Measurements from ENCODE around the gene KCNJ10.

GRCh38 chr1:159983681-159984080 lies 86.3 kb downstream of the KCNJ10 start:
- TF ChIP-seq SETDB1 (CRISPR knock-in tag; IDR thresholded peaks at IDR 0.05; ENCODE audit: borderline replicate concordance) (no peak), MAX (IDR thresholded peaks at IDR 0.05) (no peak), ZNF274 (CRISPR knock-in tag; IDR thresholded peaks at IDR 0.05) (no peak), ISL2 (CRISPR knock-in tag; IDR thresholded peaks at IDR 0.05) (no peak), MAFK (conservative IDR thresholded peaks at IDR 0.05 in 1 of 2, IDR thresholded peaks at IDR 0.05 in 1 of 2; ENCODE audit: low read length in 2 of 2) (no peak), FOXP1 (IDR thresholded peaks at IDR 0.05) (no peak), FOXP1 (CRISPR knock-in tag; IDR thresholded peaks at IDR 0.05) (no peak), ZNF850 (CRISPR knock-in tag; conservative IDR thresholded peaks at IDR 0.05) (no peak), MYC (CRISPR knock-in tag; IDR thresholded peaks at IDR 0.05; ENCODE audit: borderline replicate concordance) (no peak), BRCA1 (CRISPR knock-in tag; IDR thresholded peaks at IDR 0.05) (no peak), FOSL1 (CRISPR knock-in tag; IDR thresholded peaks at IDR 0.05; ENCODE audit: borderline replicate concordance) (no peak)
- TF ChIP-seq, protein P1, sequence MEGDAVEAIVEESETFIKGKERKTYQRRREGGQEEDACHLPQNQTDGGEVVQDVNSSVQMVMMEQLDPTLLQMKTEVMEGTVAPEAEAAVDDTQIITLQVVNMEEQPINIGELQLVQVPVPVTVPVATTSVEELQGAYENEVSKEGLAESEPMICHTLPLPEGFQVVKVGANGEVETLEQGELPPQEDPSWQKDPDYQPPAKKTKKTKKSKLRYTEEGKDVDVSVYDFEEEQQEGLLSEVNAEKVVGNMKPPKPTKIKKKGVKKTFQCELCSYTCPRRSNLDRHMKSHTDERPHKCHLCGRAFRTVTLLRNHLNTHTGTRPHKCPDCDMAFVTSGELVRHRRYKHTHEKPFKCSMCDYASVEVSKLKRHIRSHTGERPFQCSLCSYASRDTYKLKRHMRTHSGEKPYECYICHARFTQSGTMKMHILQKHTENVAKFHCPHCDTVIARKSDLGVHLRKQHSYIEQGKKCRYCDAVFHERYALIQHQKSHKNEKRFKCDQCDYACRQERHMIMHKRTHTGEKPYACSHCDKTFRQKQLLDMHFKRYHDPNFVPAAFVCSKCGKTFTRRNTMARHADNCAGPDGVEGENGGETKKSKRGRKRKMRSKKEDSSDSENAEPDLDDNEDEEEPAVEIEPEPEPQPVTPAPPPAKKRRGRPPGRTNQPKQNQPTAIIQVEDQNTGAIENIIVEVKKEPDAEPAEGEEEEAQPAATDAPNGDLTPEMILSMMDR (CRISPR knock-in tag; IDR thresholded peaks at IDR 0.05), result no peak
- TF ChIP-seq, protein P2, sequence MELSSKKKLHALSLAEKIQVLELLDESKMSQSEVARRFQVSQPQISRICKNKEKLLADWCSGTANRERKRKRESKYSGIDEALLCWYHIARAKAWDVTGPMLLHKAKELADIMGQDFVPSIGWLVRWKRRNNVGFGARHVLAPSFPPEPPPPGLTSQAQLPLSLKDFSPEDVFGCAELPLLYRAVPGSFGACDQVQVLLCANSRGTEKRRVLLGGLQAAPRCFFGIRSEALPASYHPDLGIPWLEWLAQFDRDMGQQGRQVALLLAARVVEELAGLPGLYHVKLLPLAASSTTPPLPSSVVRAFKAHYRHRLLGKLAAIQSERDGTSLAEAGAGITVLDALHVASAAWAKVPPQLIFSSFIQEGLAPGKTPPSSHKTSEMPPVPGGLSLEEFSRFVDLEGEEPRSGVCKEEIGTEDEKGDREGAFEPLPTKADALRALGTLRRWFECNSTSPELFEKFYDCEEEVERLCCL (CRISPR knock-in tag; IDR thresholded peaks at IDR 0.05; ENCODE audit: borderline replicate concordance), result no peak

Data from HepG2 (cell line).